Liver (tissue), 9 donors: ENCODE data around the gene TH. TPM values are rescaled to one million over a fixed set of nuclear protein-coding genes. Genes with fewer than 3 reads are reported as not detected.

ENCODE experiments used
- DNase-seq: peaks from one replicate; pipeline ENCODE4 v3.0.0-alpha.2; 2017; ENCODE audit warnings: low spot score
- H3K27ac ChIP-seq, 2 donors: one replicate each; pipeline ENCODE4 v1.7.0; 2013; ENCODE audit warnings: inconsistent platforms in 2 of 2, low read length in 2 of 2, control low read depth in 1 of 2, low read depth in 1 of 2, mild to moderate bottlenecking in 1 of 2
- H3K27me3 ChIP-seq, 4 donors: one replicate each; pipeline versions ENCODE4 v1.6.1 to v1.7.0; 2013; ENCODE audit warnings: low read length in 3 of 4, inconsistent platforms in 1 of 4, mild to moderate bottlenecking in 1 of 4, moderate library complexity in 1 of 4; ENCODE audit not compliant: control insufficient read depth in 4 of 4, insufficient read depth in 4 of 4
- H3K36me3 ChIP-seq, 4 donors: one replicate each; pipeline versions ENCODE4 v1.6.1 to v1.7.0; 2013; ENCODE audit warnings: low read length in 3 of 4, mild to moderate bottlenecking in 3 of 4, low read depth in 1 of 4, moderate library complexity in 1 of 4; ENCODE audit not compliant: control insufficient read depth in 4 of 4, insufficient read depth in 3 of 4
- H3K4me1 ChIP-seq, 4 donors: one replicate each; pipeline versions ENCODE4 v1.6.1 to v1.7.0; 2013; ENCODE audit warnings: low read length in 3 of 4, mild to moderate bottlenecking in 3 of 4, moderate library complexity in 1 of 4; ENCODE audit not compliant: control insufficient read depth in 4 of 4, insufficient read depth in 4 of 4
- H3K4me3 ChIP-seq, 3 donors: one replicate each; pipeline versions ENCODE4 v1.6.1 to v1.7.0; 2013; ENCODE audit warnings: low read length in 3 of 3, control low read depth in 1 of 3, low read depth in 1 of 3, mild to moderate bottlenecking in 1 of 3
- H3K9ac ChIP-seq, 2 donors: one replicate each; pipeline ENCODE4 v1.7.0; 2013; ENCODE audit warnings: low read length in 2 of 2, mild to moderate bottlenecking in 2 of 2, moderate library complexity in 2 of 2, control low read depth in 1 of 2, low read depth in 1 of 2
- H3K9me3 ChIP-seq, 4 donors: one replicate each; pipeline versions ENCODE4 v1.6.1 to v1.7.0; 2013; ENCODE audit warnings: low read length in 3 of 4; ENCODE audit not compliant: control insufficient read depth in 4 of 4
- CTCF ChIP-seq: fragments of 150-350 bp; IDR thresholded peaks from 2 replicates; pipeline ENCODE4 v1.5.1; 2017; ENCODE audit warnings: improper control_type of control experiment, low read depth, low read length; ENCODE audit not compliant: missing input control
- EGR1 ChIP-seq, 2 donors: IDR thresholded peaks; 2 replicates each; pipeline ENCODE4 v1.6.1; 2016 to 2018; ENCODE audit warnings: antibody characterized with exemption in 2 of 2, low read depth in 2 of 2
- FOXA1 ChIP-seq: IDR thresholded peaks from 2 replicates; pipeline ENCODE4 v1.6.1; 2016; ENCODE audit warnings: antibody characterized with exemption
- FOXA2 ChIP-seq: IDR thresholded peaks from 2 replicates; pipeline ENCODE4 v1.6.1; 2016; ENCODE audit warnings: antibody characterized with exemption
- GABPA ChIP-seq, 2 donors: IDR thresholded peaks in 1 of 2; conservative IDR thresholded peaks in 1 of 2; 2 replicates each; pipeline ENCODE4 v1.6.1; 2016; ENCODE audit warnings: antibody characterized with exemption in 2 of 2, mild to moderate bottlenecking in 1 of 2, moderate library complexity in 1 of 2
- HNF4A ChIP-seq, 2 donors: conservative IDR thresholded peaks; 2 replicates each; pipeline ENCODE4 v1.6.1; 2016; ENCODE audit warnings: antibody characterized with exemption in 2 of 2, mild to moderate bottlenecking in 2 of 2
- HNF4G ChIP-seq: IDR thresholded peaks from 2 replicates; pipeline ENCODE4 v1.6.1; 2016; ENCODE audit warnings: antibody characterized with exemption
- JUND ChIP-seq, 2 donors: IDR thresholded peaks; 2 replicates each; pipeline ENCODE4 v1.6.1; 2016; ENCODE audit warnings: antibody characterized with exemption in 2 of 2
- NR2F2 ChIP-seq: IDR thresholded peaks from 2 replicates; pipeline ENCODE4 v1.6.1; 2016; ENCODE audit warnings: antibody characterized with exemption
- RXRA ChIP-seq, 2 donors: IDR thresholded peaks; 2 replicates each; pipeline ENCODE4 v1.6.1; 2017 to 2018; ENCODE audit warnings: antibody characterized with exemption in 2 of 2, mild to moderate bottlenecking in 1 of 2
- TAF1 ChIP-seq: conservative IDR thresholded peaks from 2 replicates; pipeline ENCODE4 v1.6.1; 2016; ENCODE audit warnings: antibody characterized with exemption, mild to moderate bottlenecking
- WGBS: extraction: QIAGEN DNeasy Blood & Tissue Kit; methylation state at CpG from one replicate; pipeline ENCODE4 v1.1.7; 2013; 5-methylcytosine and 5-hydroxymethylcytosine counted together
- polyA plus RNA-seq, 2 donors: library from polyadenylated mRNA; stranded (reverse) in 1 of 2; unstranded in 1 of 2; fragments of 200-250 nt in 1 of 2; fragments of >200 nt in 1 of 2; fragmentation: Nextera tagmentation in 1 of 2; extraction: Ambion mirVana in 1 of 2; gene quantifications; one replicate each; pipeline versions ENCODE4 v1.2.1 to v1.2.3, GENCODE V29; 2013 to 2015
- total RNA-seq, 2 donors: library from RNA; depleted of rRNA; stranded (reverse); fragments of >200 nt; gene quantifications; one replicate each; pipeline ENCODE4 v1.2.3, GENCODE V29; 2014
- TF ChIP-seq, protein P1 (sequence below): IDR thresholded peaks from 2 replicates; pipeline ENCODE4 v1.6.1; 2016; ENCODE audit warnings: antibody characterized with exemption, mild to moderate bottlenecking
- TF ChIP-seq, protein P2 (sequence below): IDR thresholded peaks from 2 replicates; pipeline ENCODE4 v1.6.1; 2016; ENCODE audit warnings: antibody characterized with exemption
- donor health status: healthy.
- donor health status: healthy.
- donor health status: healthy.
- donor health status: healthy.
- donor health status: healthy.

Gene TH
- total and polyA plus RNA-seq, 4 donors: 0.13 to 0.24 TPM; not detected in 2

DNA sequence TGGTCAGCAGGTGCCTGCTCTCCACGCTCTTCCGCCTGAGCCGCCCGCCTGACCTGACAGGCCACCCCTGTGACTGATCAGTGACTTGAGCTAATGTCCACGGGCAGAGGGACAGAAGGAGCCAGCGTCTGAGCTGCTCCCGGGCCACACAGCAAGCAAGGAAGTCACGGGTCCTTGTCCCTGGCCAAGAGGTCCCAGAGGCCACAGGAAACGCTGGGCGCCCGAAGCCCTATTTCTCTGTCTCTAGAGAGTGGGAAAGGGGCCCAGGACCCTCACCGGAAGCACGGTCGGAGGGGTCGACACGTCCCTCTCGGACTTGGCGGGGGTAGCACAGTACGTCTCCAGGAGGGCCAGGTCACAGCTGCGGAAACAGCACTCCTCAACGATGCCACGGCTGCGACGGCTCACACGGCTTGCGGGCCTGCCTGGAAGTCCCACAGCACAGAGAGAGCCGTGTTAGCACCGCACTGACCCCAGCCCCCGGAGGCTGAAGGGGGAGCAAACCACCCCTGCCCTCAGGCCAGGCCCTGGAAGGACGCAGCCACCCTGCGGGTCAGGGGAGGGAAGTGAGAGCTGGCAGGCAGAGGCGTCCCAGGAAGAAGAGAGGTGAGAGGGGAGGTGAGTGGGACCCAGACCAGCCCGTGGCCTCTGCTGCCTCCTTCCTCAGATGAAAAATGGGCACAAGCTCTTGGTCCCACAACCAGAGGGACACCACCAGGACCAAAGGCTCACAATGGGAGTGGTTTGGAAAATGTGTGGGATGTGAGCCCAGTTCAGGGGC is 38.2 kb downstream of the TH start:
- H3K4me1 ChIP-seq: peaks cover 11 to 57% (median 37%) of the 10 kb centered on the region in 4 donors
- peak; percentile 58 for DNase-seq
- no peak overlapping the region for H3K9ac ChIP-seq
- 70% methylated on average over 33 of the region's 33 CpGs for WGBS
- H3K4me3 ChIP-seq: no peak overlapping the region
- TF ChIP-seq, protein P1, sequence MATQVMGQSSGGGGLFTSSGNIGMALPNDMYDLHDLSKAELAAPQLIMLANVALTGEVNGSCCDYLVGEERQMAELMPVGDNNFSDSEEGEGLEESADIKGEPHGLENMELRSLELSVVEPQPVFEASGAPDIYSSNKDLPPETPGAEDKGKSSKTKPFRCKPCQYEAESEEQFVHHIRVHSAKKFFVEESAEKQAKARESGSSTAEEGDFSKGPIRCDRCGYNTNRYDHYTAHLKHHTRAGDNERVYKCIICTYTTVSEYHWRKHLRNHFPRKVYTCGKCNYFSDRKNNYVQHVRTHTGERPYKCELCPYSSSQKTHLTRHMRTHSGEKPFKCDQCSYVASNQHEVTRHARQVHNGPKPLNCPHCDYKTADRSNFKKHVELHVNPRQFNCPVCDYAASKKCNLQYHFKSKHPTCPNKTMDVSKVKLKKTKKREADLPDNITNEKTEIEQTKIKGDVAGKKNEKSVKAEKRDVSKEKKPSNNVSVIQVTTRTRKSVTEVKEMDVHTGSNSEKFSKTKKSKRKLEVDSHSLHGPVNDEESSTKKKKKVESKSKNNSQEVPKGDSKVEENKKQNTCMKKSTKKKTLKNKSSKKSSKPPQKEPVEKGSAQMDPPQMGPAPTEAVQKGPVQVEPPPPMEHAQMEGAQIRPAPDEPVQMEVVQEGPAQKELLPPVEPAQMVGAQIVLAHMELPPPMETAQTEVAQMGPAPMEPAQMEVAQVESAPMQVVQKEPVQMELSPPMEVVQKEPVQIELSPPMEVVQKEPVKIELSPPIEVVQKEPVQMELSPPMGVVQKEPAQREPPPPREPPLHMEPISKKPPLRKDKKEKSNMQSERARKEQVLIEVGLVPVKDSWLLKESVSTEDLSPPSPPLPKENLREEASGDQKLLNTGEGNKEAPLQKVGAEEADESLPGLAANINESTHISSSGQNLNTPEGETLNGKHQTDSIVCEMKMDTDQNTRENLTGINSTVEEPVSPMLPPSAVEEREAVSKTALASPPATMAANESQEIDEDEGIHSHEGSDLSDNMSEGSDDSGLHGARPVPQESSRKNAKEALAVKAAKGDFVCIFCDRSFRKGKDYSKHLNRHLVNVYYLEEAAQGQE: no peak
- TF ChIP-seq GABPA (IDR thresholded peaks at IDR 0.05 in 1 of 2, conservative IDR thresholded peaks at IDR 0.05 in 1 of 2) (no peak), CTCF (no peak), TAF1 (no peak), NR2F2 (peak; percentile 66)
- no peaks in the 10 kb centered on the region for H3K9me3 ChIP-seq
- H3K36me3 ChIP-seq: peaks cover 5 to 30% (median 22%) of the 10 kb centered on the region in 4 donors
- no peak overlapping the region for H3K27ac ChIP-seq
- H3K27me3 ChIP-seq: no peaks in the 10 kb centered on the region

DNA sequence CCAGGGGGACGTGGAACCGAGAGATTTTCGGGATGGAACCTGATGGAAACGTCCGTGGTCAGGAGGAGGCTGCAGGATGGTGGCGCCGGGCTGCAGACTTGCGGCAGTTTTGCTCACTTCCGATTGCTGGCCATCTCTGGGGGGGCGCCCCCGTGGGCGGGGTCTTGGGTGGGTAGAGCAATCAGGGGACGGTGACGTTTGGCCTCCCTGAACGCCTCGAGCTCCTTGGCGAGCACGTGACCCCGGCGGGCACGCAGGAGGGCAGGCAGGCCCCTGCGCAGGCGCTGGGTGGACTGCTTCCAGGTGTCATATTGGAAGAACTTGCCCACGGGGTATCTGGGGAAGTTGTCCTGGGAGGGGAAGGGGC is 38.8 kb downstream of the TH start:
- WGBS: 71% methylated on average over 24 of the region's 24 CpGs
- TF ChIP-seq HNF4A (conservative IDR thresholded peaks at IDR 0.05) (no peak), HNF4G (no peak), JUND (IDR thresholded peaks at IDR 0.05) (no peak), CTCF (no peak), FOXA2 (no peak), FOXA1 (no peak), NR2F2 (no peak), RXRA (IDR thresholded peaks at IDR 0.05) (no peak), EGR1 (IDR thresholded peaks at IDR 0.05; ENCODE audit: low read depth in 2 of 2) (no peak), GABPA (IDR thresholded peaks at IDR 0.05 in 1 of 2, conservative IDR thresholded peaks at IDR 0.05 in 1 of 2) (no peak), TAF1 (no peak)
- TF ChIP-seq, protein P2, sequence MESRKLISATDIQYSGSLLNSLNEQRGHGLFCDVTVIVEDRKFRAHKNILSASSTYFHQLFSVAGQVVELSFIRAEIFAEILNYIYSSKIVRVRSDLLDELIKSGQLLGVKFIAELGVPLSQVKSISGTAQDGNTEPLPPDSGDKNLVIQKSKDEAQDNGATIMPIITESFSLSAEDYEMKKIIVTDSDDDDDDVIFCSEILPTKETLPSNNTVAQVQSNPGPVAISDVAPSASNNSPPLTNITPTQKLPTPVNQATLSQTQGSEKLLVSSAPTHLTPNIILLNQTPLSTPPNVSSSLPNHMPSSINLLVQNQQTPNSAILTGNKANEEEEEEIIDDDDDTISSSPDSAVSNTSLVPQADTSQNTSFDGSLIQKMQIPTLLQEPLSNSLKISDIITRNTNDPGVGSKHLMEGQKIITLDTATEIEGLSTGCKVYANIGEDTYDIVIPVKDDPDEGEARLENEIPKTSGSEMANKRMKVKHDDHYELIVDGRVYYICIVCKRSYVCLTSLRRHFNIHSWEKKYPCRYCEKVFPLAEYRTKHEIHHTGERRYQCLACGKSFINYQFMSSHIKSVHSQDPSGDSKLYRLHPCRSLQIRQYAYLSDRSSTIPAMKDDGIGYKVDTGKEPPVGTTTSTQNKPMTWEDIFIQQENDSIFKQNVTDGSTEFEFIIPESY: no peak
- no peaks in the 10 kb centered on the region for H3K27me3 ChIP-seq
- DNase-seq: peak; percentile 57
- peaks cover 10 to 51% (median 37%) of the 10 kb centered on the region in 4 donors for H3K4me1 ChIP-seq
- no peak overlapping the region for H3K4me3 ChIP-seq
- H3K9ac ChIP-seq: no peak overlapping the region
- H3K9me3 ChIP-seq: no peaks in the 10 kb centered on the region
- H3K36me3 ChIP-seq: peaks cover 5 to 30% (median 22%) of the 10 kb centered on the region in 4 donors
- H3K27ac ChIP-seq: no peak overlapping the region
